ENCODE results near the gene RAB15. TPM values are rescaled to one million over a fixed set of nuclear protein-coding genes. Genes with fewer than 3 reads are reported as not detected.

The RAB15 gene
- total and polyA plus RNA-seq, 11 donors: 12.0 to 70.4 (median 22.5) TPM

DNA sequence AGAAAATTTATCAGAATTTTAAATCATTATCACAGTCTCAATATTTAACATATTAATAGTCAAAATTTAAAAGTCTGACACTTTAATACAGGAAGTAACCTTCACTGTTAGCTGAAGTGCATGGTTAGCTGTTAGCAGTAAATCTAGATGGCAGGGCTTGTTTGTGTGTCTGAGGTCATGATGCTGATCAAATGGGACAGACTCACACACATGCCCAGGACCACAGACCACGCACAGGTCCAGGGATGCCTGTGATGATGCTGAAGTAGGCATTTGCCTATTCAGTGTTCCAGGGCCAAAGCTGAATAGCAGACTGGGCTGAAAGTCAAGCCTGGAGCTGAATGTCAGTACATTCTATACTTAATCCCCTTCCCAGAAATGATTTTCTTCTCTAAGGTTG lies 35.1 kb upstream of the RAB15 start:
- TF ChIP-seq, protein P1, sequence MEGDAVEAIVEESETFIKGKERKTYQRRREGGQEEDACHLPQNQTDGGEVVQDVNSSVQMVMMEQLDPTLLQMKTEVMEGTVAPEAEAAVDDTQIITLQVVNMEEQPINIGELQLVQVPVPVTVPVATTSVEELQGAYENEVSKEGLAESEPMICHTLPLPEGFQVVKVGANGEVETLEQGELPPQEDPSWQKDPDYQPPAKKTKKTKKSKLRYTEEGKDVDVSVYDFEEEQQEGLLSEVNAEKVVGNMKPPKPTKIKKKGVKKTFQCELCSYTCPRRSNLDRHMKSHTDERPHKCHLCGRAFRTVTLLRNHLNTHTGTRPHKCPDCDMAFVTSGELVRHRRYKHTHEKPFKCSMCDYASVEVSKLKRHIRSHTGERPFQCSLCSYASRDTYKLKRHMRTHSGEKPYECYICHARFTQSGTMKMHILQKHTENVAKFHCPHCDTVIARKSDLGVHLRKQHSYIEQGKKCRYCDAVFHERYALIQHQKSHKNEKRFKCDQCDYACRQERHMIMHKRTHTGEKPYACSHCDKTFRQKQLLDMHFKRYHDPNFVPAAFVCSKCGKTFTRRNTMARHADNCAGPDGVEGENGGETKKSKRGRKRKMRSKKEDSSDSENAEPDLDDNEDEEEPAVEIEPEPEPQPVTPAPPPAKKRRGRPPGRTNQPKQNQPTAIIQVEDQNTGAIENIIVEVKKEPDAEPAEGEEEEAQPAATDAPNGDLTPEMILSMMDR (IDR thresholded peaks at IDR 0.05): no peak
- TF ChIP-seq POLR2A (IDR thresholded peaks at IDR 0.05): no peak
- no peaks in the 10 kb centered on the region for H3K27me3 ChIP-seq
- DNase-seq: no peak
- H3K4me1 ChIP-seq: peaks cover 0 to 9% (median 0%) of the 10 kb centered on the region in 12 donors
- intact Hi-C loops (cut with DNase I): no loop called here
- WGBS, 4 donors: 93 to 100% (median 98%) methylated on average over 1 of the region's 1 CpG
- H3K4me3 ChIP-seq: no peak overlapping the region
- peaks cover 0 to 45% (median 14%) of the 10 kb centered on the region in 9 donors for H3K36me3 ChIP-seq
- ATAC-seq: no peak
- H3K27ac ChIP-seq: no peak overlapping the region
- no peaks in the 10 kb centered on the region for H3K9me3 ChIP-seq

DNA sequence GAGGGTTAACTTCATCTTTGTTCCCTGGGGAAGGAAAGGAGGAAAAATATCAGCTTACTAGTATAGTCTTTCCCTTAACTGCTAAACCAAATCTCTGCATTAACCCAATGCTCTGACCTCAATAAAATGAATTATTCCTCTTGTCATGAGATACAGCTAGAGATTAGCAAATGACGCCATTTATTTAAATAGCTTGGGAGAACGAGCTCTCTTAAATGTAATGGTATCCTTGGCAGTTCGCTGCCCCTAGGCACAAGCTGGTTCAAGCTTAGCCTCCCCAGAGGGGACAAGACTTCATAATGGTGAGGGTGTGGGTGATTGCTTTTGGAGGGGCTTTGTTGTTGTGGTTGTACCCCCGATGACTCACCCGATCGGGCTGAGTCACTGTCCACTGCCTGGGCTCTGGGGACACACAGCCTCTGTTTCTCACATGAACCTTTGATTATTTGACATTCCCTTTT lies 34.2 kb upstream of the RAB15 start:
- H3K27me3 ChIP-seq: no peaks in the 10 kb centered on the region
- DNase-seq (no peak), ATAC-seq (no peak)
- no peak overlapping the region for H3K27ac ChIP-seq
- no peaks in the 10 kb centered on the region for H3K9me3 ChIP-seq
- peaks cover 0 to 10% (median under 1%) of the 10 kb centered on the region in 12 donors for H3K4me1 ChIP-seq
- no peak for TF ChIP-seq POLR2A (IDR thresholded peaks at IDR 0.05)
- TF ChIP-seq, protein P1 (IDR thresholded peaks at IDR 0.05): no peak
- peaks cover 0 to 36% (median 10%) of the 10 kb centered on the region in 9 donors for H3K36me3 ChIP-seq
- intact Hi-C loops (cut with DNase I): no loop called here
- WGBS, 4 donors: 90 to 95% (median 91%) methylated on average over 6 of the region's 6 CpGs
- H3K4me3 ChIP-seq: no peak overlapping the region

DNA sequence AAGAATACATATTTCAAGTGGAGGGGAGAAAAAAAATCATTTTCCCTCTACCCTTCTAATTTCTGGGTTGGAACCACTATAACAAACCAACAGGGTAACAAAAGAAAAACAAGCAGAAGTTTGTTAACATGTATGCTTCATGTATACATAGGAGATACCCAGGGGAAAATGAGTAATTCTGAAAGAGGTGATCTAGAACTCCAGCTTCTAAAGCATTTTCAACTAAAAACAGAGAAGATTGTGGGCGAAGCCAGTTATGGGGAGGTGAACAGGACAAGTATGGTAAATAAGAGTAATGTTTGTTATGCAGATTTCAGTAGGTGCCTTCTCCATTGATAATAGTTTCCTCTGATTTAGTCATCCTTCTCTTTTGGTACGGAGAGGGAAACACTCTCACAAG lies 31.3 kb upstream of the RAB15 start:
- DNase-seq (no peak), ATAC-seq (no peak)
- no peaks in the 10 kb centered on the region for H3K27me3 ChIP-seq
- H3K9me3 ChIP-seq: no peaks in the 10 kb centered on the region
- H3K36me3 ChIP-seq: peaks cover 0 to 23% (median 5%) of the 10 kb centered on the region in 9 donors
- no peak overlapping the region for H3K27ac ChIP-seq
- TF ChIP-seq, protein P1 (IDR thresholded peaks at IDR 0.05): no peak
- no peak for TF ChIP-seq POLR2A (IDR thresholded peaks at IDR 0.05)
- 87 to 95% (median 95%) methylated on average over 2 of the region's 2 CpGs for WGBS, 4 donors
- intact Hi-C loops (cut with DNase I): no loop called here
- no peak overlapping the region for H3K4me3 ChIP-seq
- H3K4me1 ChIP-seq: peaks cover 0 to 23% (median 1%) of the 10 kb centered on the region in 12 donors

DNA sequence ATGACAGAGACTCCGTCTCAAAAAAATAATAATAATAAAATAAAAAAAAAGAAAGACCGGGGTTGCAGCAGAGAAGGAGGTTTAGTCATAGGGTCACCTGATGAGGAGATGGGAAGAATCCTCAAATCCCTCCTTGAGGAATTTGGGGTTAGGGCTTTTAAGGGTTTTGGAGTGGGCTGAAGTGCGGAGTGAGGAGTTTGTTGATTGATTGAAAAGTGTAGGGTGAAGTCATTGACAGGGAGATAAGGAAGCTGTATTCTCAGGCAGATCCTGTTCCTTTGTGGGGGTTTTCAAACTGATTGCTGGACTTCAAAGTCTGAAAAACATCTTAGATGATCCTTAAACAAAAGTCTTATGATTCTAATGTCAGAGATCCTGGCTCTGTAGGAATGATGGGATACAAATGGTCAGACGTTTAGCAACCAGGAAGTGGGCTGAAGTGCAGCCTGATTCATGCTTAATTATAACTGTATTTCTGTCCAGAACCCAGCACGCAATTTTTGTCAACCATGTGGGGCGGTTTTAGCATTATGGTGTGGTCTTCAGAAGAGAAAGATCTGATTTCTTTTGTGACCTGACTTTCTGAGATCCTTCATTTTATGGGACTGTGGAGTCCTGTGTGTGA lies 30.6 kb upstream of the RAB15 start:
- intact Hi-C loops (cut with DNase I): no loop called here
- 73 to 79% (median 75%) methylated on average over 6 of the region's 6 CpGs for WGBS, 4 donors
- Histone ChIP-seq H3K4me1 (peaks cover 0 to 26% (median 1%) of the 10 kb centered on the region in 12 donors), H3K36me3 (peaks cover 0 to 23% (median 4%) of the 10 kb centered on the region in 9 donors), H3K27me3 (no peaks in the 10 kb centered on the region), H3K27ac (no peak overlapping the region), H3K9me3 (no peaks in the 10 kb centered on the region), H3K4me3 (no peak overlapping the region)
- ATAC-seq (no peak), DNase-seq (no peak)
- TF ChIP-seq POLR2A (IDR thresholded peaks at IDR 0.05): no peak
- TF ChIP-seq, protein P1 (IDR thresholded peaks at IDR 0.05): no peak
